Endothelial cell of umbilical vein (primary cell): ENCODE measurements around the gene MRPL33.
"Not testable (repeated sequence)": the region's sequence is repeated elsewhere in the genome, so short reads cannot be mapped to it uniquely, and the experiment has no call there.

Source experiments
- EZH2 ChIP-seq: IDR thresholded peaks from 2 replicates; pipeline ENCODE4 v1.6.1; 2012; ENCODE audit warnings: borderline replicate concordance, low read depth, mild to moderate bottlenecking, moderate library complexity, low read length, inconsistent platforms; ENCODE audit not compliant: severe bottlenecking
- FOS ChIP-seq: IDR thresholded peaks from 2 replicates; pipeline ENCODE4 v1.6.1; 2011; ENCODE audit warnings: mild to moderate bottlenecking, low read length, moderate library complexity, borderline replicate concordance; ENCODE audit not compliant: insufficient read depth
- GATA2 ChIP-seq: IDR thresholded peaks from 2 replicates; pipeline ENCODE4 v1.7.0; 2011; ENCODE audit warnings: low read depth, mild to moderate bottlenecking, moderate library complexity, mixed read lengths, low read length; ENCODE audit not compliant: insufficient read length, insufficient read depth
- JUN ChIP-seq: IDR thresholded peaks from 2 replicates; pipeline ENCODE4 v1.6.1; 2011; ENCODE audit warnings: borderline replicate concordance, low read depth; ENCODE audit not compliant: insufficient read length, insufficient read depth
- MAX ChIP-seq: IDR thresholded peaks from 2 replicates; pipeline ENCODE4 v1.6.1; 2011; ENCODE audit not compliant: insufficient read depth, insufficient read length
- MYC ChIP-seq: IDR thresholded peaks from one replicate; pipeline ENCODE4 v1.6.1; 2011; ENCODE audit warnings: mild to moderate bottlenecking, low read depth, low read length
- POLR2A ChIP-seq: IDR thresholded peaks from 2 replicates; pipeline ENCODE4 v1.6.1; 2012; ENCODE audit warnings: low read depth, mild to moderate bottlenecking, control low read depth, low read length
- POLR2AphosphoS5 ChIP-seq: IDR thresholded peaks from 2 replicates; pipeline ENCODE4 v1.6.1; 2012; ENCODE audit warnings: low read depth, mild to moderate bottlenecking, control low read depth, low read length, moderate library complexity; ENCODE audit not compliant: insufficient read depth
- TF ChIP-seq, protein P1 (sequence below), 2 donors: IDR thresholded peaks; 1 replicate in 1 of 2; 2 replicates in 1 of 2; pipeline ENCODE4 v1.5.1; 2011; ENCODE audit warnings: low read length in 2 of 2, mild to moderate bottlenecking in 2 of 2, moderate library complexity in 2 of 2, control low read depth in 1 of 2, inconsistent platforms in 1 of 2, low read depth in 1 of 2; ENCODE audit not compliant: insufficient read depth in 1 of 2; ENCODE audit errors: extremely low read depth in 1 of 2

- TF ChIP-seq, protein P1, sequence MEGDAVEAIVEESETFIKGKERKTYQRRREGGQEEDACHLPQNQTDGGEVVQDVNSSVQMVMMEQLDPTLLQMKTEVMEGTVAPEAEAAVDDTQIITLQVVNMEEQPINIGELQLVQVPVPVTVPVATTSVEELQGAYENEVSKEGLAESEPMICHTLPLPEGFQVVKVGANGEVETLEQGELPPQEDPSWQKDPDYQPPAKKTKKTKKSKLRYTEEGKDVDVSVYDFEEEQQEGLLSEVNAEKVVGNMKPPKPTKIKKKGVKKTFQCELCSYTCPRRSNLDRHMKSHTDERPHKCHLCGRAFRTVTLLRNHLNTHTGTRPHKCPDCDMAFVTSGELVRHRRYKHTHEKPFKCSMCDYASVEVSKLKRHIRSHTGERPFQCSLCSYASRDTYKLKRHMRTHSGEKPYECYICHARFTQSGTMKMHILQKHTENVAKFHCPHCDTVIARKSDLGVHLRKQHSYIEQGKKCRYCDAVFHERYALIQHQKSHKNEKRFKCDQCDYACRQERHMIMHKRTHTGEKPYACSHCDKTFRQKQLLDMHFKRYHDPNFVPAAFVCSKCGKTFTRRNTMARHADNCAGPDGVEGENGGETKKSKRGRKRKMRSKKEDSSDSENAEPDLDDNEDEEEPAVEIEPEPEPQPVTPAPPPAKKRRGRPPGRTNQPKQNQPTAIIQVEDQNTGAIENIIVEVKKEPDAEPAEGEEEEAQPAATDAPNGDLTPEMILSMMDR (IDR thresholded peaks at IDR 0.05; ENCODE audit: extremely low read depth in 1 of 2, insufficient read depth in 1 of 2, low read depth in 1 of 2, low read length in 2 of 2) = not testable (repeated sequence)
- not testable (repeated sequence) for TF ChIP-seq POLR2A, MYC, POLR2AphosphoS5, MAX, EZH2, FOS, JUN, GATA2
Observed at GRCh38 chr2:27745494-27745893, 26.0 kb upstream of the MRPL33 start.
